NCI-H2171 treated with DMSO at 0.1 percent for 48 hours (cell line): ENCODE data around the gene GRIN1.

ENCODE experiments used
- DNase-seq: peaks from one replicate; lab custom pipeline; 2025; lab: John Stamatoyannopoulos, UW

The GRIN1 gene

GRCh38 chr9:137194909-137195308 lies 56.0 kb downstream of the GRIN1 start:
- peak; percentile 89 for DNase-seq

GRCh38 chr9:137195525-137196220 lies 56.7 kb downstream of the GRIN1 start:
- DNase-seq = peak; percentile 100

GRCh38 chr9:137198051-137198901 lies 59.3 kb downstream of the GRIN1 start:
- DNase-seq = no peak

- no peak for DNase-seq
These were observed 59.9 kb downstream of the GRIN1 start for GRCh38 chr9:137198902-137199283.

GRCh38 chr9:137199411-137200121 lies 60.6 kb downstream of the GRIN1 start:
- no peak for DNase-seq

GRCh38 chr9:137200311-137201204 lies 61.6 kb downstream of the GRIN1 start, which contains the start of gene TPRN:
Gene TPRN, minus strand, starts transcription at chr9:137200741. Its CDS starts 30 bp downstream, at chr9:137200711.
- DNase-seq = peak; percentile 100

GRCh38 chr9:137201205-137201868 lies 62.4 kb downstream of the GRIN1 start:
- DNase-seq = no peak

- DNase-seq = no peak
These were observed 64.0 kb downstream of the GRIN1 start for GRCh38 chr9:137202966-137203365.

- DNase-seq = no peak
These were observed 65.8 kb downstream of the GRIN1 start for GRCh38 chr9:137204731-137205125.

GRCh38 chr9:137205126-137206069 lies 66.4 kb downstream of the GRIN1 start, which contains the start of the genes NDOR1 and TMEM203:
Gene NDOR1, plus strand, starts transcription at chr9:137205700. Its CDS starts 78 bp downstream, at chr9:137205778.
Gene TMEM203, minus strand, starts transcription at chr9:137205648. Its CDS starts 234 bp downstream, at chr9:137205414.
- DNase-seq = peak; percentile 89

- no peak for DNase-seq
These were observed 67.6 kb downstream of the GRIN1 start for GRCh38 chr9:137206602-137207001.

GRCh38 chr9:137211532-137211931 lies 72.6 kb downstream of the GRIN1 start:
- DNase-seq = no peak

- no peak for DNase-seq
These were observed 73.6 kb downstream of the GRIN1 start for GRCh38 chr9:137212520-137212919.

GRCh38 chr9:137213160-137214060 lies 74.5 kb downstream of the GRIN1 start:
- no peak for DNase-seq

- DNase-seq = no peak
These were observed 75.7 kb downstream of the GRIN1 start for GRCh38 chr9:137214620-137215019.

GRCh38 chr9:137215196-137215986 lies 76.4 kb downstream of the GRIN1 start:
- no peak for DNase-seq

- no peak for DNase-seq
These were observed 77.4 kb downstream of the GRIN1 start for GRCh38 chr9:137216188-137216965.
